ENCODE results near the gene NBAS. TPM values are rescaled to one million over a fixed set of nuclear protein-coding genes. Genes with fewer than 3 reads are reported as not detected.

Gene NBAS
- total RNA-seq, 1 experiment from 2014 or later = 36.3 TPM

- POLR2A ChIA-PET = no interaction called here
- Histone ChIP-seq H3K36me3 (ENCODE audit: control insufficient read depth, insufficient read depth, low read length) (no peaks in the 10 kb centered on the region), H3K9me3 (ENCODE audit: control insufficient read depth, insufficient read depth, low read depth, low read length) (no peaks in the 10 kb centered on the region), H3K4me1 (ENCODE audit: control insufficient read depth, insufficient read depth, low read length) (peaks cover 7% of the 10 kb centered on the region), H3K27me3 (ENCODE audit: control insufficient read depth, insufficient read depth, low read length) (no peaks in the 10 kb centered on the region), H3K27ac (ENCODE audit: low read length) (no peak overlapping the region), H3K4me3 (ENCODE audit: low read depth in 2 of 2, low read length in 2 of 2) (no peak overlapping the region)
- in situ Hi-C loops (cut with HindIII; ENCODE audit: low pct_unique_long_range_greater_than_20kb, low sequenced_read_pairs) = no loop called here
- CTCF ChIA-PET = no interaction called here
- TF ChIP-seq SIN3A (IDR thresholded peaks at IDR 0.05; ENCODE audit: borderline replicate concordance, insufficient read depth, low read depth, low read length) = no peak
- TF ChIP-seq CTCF (IDR thresholded peaks at IDR 0.05) = peak; percentile 81
- no peak for TF ChIP-seq REST (IDR thresholded peaks at IDR 0.05; ENCODE audit: insufficient read depth in 1 of 2, low read depth in 2 of 2, low read length in 1 of 2)
- no peak for TF ChIP-seq POLR2AphosphoS5 (IDR thresholded peaks at IDR 0.05; ENCODE audit: low read depth, low read length)
- TF ChIP-seq TCF7L2 (IDR thresholded peaks at IDR 0.05; ENCODE audit: low read depth, low read length) = no peak
- DNase-seq (ENCODE audit: low read depth, low spot score) (peak; percentile 17), ATAC-seq (no peak)
- no TSS peak for BruUV-seq (replicated peaks)
- intact Hi-C loops (cut with micrococcal nuclease; ENCODE audit: unreplicated experiment) = no loop called here
Measured at GRCh38 chr2:15588329-15588919, 27.3 kb upstream of the NBAS start.

- ChIA-PET CTCF (no interaction called here), POLR2A (no interaction called here)
- intact Hi-C loops (cut with micrococcal nuclease; ENCODE audit: unreplicated experiment) = no loop called here
- Histone ChIP-seq H3K4me1 (ENCODE audit: control insufficient read depth, insufficient read depth, low read length) (no peaks in the 10 kb centered on the region), H3K9me3 (ENCODE audit: control insufficient read depth, insufficient read depth, low read depth, low read length) (no peaks in the 10 kb centered on the region), H3K4me3 (ENCODE audit: low read depth in 2 of 2, low read length in 2 of 2) (no peak overlapping the region), H3K27me3 (ENCODE audit: control insufficient read depth, insufficient read depth, low read length) (no peaks in the 10 kb centered on the region), H3K27ac (ENCODE audit: low read length) (no peak overlapping the region), H3K36me3 (ENCODE audit: control insufficient read depth, insufficient read depth, low read length) (no peaks in the 10 kb centered on the region)
- BruUV-seq (replicated peaks) = no TSS peak
- DNase-seq (ENCODE audit: low read depth, low spot score) (no peak), ATAC-seq (no peak)
- in situ Hi-C loops (cut with HindIII; ENCODE audit: low pct_unique_long_range_greater_than_20kb, low sequenced_read_pairs) = no loop called here
- TF ChIP-seq POLR2AphosphoS5 (IDR thresholded peaks at IDR 0.05; ENCODE audit: low read depth, low read length) (no peak), SIN3A (IDR thresholded peaks at IDR 0.05; ENCODE audit: borderline replicate concordance, insufficient read depth, low read depth, low read length) (no peak), REST (IDR thresholded peaks at IDR 0.05; ENCODE audit: insufficient read depth in 1 of 2, low read depth in 2 of 2, low read length in 1 of 2) (no peak), TCF7L2 (IDR thresholded peaks at IDR 0.05; ENCODE audit: low read depth, low read length) (no peak), CTCF (IDR thresholded peaks at IDR 0.05) (no peak)
Measured at GRCh38 chr2:15584767-15585469, 23.8 kb upstream of the NBAS start.

Measured in Panc1 (cell line).